GM10847 (cell line): Measurements from ENCODE around the gene RXFP2.

Experiments
- POLR2A ChIP-seq: IDR thresholded peaks from 2 replicates; pipeline ENCODE4 v1.6.1; 2011; ENCODE audit not compliant: insufficient read length; ENCODE audit errors: extremely low read depth

Gene RXFP2

GRCh38 chr13:31755211-31755610, 15.9 kb downstream of the RXFP2 start:
- TF ChIP-seq POLR2A: no peak

DNA sequence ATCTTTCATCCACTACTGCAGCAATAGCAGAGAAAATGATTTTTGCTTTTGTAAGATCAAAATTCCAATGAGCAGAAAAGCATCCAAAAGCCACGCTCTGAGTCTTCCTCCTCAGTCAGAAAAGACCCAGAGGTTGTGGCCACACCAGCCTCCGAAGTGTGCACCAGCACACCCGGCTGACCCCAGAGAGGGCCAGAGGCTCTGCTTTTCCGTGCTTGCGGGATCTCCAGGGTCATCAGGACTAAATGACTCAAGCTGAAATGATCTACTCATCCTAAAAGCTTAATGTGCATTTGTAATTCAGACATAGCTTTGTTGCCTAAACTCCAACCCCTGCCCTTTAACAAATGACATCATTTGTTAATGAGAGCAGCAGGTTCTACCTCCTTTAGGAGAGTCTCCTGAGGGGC, 16.5 kb downstream of the RXFP2 start:
- TF ChIP-seq POLR2A: no peak

DNA sequence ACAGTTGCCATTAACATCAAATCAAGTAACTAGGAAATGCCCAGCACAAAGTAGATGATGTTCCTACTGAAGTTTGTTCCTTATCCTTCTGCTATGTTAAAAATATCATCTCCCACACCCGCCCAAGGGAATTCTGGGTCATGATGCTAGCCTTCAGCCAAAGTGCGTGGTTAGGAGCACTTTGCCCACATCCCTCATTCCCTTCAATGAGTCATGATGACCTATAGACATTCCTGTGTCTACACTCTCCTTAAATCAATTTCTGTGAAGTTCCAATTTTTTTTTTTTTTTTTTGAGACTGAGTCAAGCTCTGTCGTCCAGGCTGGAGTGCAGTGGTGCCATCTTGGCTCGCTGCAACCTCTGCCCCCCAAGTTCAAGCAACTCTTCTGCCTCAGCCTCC, 17.0 kb downstream of the RXFP2 start:
- TF ChIP-seq POLR2A: no peak

DNA sequence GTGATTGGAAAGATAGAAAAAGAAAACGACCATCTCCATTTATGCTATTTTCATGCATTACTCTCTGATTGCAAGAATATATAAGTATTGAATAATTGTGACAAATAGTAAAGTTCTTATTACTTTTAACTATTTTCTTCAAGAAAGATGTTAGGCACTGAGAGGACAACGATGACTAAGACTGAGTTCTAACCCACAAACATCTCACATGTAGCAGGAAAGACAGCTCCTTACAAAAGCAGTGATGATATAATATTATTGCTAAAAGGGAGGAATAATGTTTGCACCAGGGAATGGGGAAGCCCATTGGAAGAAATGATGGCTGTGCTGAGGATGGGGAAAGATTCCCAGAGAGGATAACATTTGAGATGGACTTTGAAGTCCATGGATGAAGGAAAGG, 22.6 kb downstream of the RXFP2 start:
- no peak for TF ChIP-seq POLR2A

DNA sequence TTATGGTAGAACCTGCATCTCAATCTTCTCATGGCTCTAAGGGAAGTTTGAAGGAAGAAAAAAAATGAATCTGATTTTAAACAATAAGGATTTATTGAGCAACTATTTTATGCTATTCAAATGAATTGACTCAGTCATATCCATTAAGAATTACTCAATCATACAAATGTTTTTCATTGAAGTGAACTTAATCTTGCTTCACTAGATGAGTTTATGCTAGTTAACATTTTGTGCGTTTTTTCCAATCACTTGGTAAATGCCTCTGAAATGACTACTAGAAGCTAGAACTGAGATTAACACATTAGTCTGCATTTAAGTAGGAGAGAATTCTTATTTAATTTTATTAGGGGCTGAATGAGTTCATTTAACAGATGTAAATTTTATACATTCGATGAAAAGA, 25.2 kb downstream of the RXFP2 start:
- no peak for TF ChIP-seq POLR2A

GRCh38 chr13:31765138-31765785, 25.9 kb downstream of the RXFP2 start:
- TF ChIP-seq POLR2A: no peak

DNA sequence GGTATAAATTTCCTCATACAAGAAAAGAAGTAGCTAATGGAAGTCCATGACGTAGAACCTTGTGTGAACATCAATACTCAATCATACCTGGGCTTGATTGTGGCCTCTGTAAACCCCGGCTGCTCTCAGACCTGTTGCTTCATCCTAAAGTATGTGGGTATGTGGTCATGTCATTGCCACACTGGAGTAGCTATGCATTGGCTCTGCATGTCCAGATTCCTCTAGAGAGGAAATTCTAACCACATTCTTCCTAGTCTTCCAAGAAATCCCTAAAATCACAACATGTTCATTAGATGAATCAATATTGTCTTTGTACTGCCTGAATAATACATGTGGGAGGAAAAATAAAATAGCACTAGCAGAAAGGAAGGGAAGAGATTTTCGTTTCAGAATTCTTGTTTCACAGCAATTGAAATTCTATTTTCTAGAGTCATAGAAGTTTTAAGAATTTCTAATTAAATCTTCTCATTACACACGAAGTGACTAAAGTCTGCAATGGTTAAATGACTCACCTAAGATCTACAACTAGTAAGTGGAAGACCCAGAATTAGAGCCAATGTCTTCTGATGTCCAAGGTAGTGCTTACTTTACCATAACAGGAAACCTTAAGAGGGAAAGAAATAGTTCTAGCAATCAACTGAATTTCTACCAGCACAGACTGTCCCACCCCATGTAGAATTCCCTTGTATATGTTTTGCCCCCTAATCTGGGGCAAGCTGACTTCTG, 28.0 kb downstream of the RXFP2 start:
- TF ChIP-seq POLR2A: no peak

- no peak for TF ChIP-seq POLR2A
Observed at GRCh38 chr13:31768351-31768750, 29.0 kb downstream of the RXFP2 start.

DNA sequence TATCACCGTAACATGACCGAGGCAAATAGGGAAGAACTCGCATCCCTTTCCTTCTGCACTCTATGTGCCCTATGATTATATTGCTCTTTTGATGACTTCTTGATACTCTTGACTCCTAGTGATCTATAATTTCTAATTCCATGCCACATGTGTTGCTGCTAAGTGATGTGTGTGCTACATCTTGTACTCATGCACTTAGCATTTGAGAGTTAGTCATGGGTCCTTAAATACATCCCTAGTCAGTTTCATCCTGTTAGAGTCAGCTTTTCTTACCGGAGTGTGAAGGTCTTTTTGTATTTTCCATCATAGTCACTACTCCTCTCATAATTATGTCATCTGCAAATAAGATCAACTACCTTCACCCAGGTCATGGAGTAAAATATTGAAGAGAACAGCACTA, 30.2 kb downstream of the RXFP2 start:
- no peak for TF ChIP-seq POLR2A

DNA sequence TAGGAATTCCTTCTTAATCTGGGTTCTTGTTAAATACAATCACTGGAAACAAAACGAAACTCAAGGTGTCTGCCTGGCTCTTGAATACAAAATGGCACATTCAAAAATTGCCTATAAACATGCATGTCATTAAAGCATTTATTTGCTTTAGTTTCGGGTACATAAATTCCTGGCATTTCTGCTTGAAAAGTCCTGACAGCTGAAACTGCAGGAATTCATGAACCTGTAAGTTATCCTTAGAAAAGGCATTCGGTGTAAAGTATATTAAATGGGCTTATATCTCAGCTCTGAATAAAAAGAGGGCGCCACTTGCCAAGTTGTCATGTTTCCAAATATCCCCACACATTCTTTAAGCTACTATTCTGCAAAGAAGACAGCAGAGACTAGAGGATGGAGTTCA, 32.9 kb downstream of the RXFP2 start:
- TF ChIP-seq POLR2A: no peak

DNA sequence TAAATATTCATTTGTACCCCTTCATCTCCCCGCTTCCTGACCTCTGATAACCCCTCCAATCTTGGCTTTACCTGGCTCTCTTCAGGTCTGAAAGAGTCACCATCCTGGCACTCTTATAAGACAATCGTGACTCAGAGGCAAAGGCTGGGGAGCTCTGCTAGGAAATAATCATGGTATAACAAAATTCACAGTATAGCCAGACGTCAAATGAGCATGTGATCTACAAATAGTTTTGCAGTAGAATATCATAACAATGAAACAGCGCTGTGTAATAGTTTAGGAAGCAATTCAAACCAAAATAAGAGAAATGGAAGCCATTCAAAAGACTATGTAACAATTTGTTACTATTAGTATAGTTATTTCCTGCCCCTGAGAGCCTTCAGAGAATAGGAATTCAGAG, 34.2 kb downstream of the RXFP2 start:
- TF ChIP-seq POLR2A: no peak

DNA sequence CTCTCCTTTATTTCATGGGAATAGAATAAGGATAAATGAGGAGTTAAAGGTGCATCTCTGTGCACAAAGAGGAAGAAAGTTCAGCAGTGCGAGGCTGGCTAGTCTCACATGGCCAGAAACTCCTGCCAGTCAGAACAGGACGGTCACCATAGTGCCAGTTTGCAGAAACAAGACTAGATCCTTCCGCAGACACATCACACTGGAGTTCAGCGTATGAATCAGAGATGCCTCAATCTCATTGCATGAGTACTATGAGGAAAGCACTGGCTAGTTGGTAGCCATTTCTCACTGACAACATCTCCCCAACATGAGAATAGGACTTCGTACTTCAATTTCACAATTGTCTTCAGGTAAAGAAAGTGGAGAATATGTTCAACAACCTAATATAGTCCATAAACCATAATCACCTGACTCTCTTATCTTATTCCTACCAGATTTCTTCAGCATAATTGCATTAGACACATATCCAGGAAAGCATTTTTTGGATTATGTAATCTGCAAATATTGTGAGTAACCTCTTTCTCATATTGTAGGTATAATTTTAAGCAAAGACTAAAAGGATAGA, 34.9 kb downstream of the RXFP2 start:
- no peak for TF ChIP-seq POLR2A

- TF ChIP-seq POLR2A: no peak
Observed at GRCh38 chr13:31775148-31775547, 35.8 kb downstream of the RXFP2 start.

GRCh38 chr13:31775686-31776085, 36.4 kb downstream of the RXFP2 start:
- no peak for TF ChIP-seq POLR2A

DNA sequence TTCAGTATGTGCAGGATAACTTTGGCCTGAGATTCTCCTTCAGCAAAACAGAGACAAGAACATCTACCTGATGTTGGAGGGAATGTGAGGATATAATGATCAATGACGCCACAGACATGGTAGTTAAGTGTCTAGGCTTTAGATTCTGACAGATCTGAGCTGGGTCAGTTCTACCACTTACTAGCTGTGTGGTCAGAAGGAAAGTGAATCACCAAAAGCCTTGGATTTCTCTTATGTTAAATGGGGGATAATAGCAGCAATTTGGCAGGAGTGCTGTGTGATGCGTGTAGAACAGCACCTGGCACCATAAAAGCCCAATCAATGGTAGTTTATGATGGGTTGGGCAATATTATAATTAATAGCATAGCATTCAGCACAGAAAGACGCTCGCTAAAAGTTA, 41.7 kb downstream of the RXFP2 start:
- TF ChIP-seq POLR2A: no peak

GRCh38 chr13:31786011-31786410, 46.7 kb downstream of the RXFP2 start:
- no peak for TF ChIP-seq POLR2A

GRCh38 chr13:31790992-31791391, 51.7 kb downstream of the RXFP2 start:
- no peak for TF ChIP-seq POLR2A
